ENCODE measurements around the gene TYMS. TPM values are rescaled to one million over a fixed set of nuclear protein-coding genes. Genes with fewer than 3 reads are reported as not detected.
A peak's percentile ranks its signal among the peaks of the same experiment; 100 is the strongest.

Gene TYMS
- total and polyA plus RNA-seq, 9 of the 15 experiments (the other 6 are each of a cell fraction or from before 2014, with no cell fraction given), result 69.1 to 409 (median 175) TPM

GRCh38 chr18:617970-618504, 39.4 kb upstream of the TYMS start (continued):
- TF ChIP-seq FOXO4 (CRISPR knock-in tag; IDR thresholded peaks at IDR 0.05) (no peak), EP400 (IDR thresholded peaks at IDR 0.05) (peak; percentile 61), ZNF695 (CRISPR knock-in tag; IDR thresholded peaks at IDR 0.05) (no peak), NFIX (CRISPR knock-in tag; IDR thresholded peaks at IDR 0.05; ENCODE audit: low read depth) (no peak), COPS2 (conservative IDR thresholded peaks at IDR 0.05) (no peak), KAT2B (IDR thresholded peaks at IDR 0.05; ENCODE audit: low read depth, low read length) (no peak), IRF2 (CRISPR knock-in tag; IDR thresholded peaks at IDR 0.05) (no peak), XRCC4 (IDR thresholded peaks at IDR 0.05; ENCODE audit: extremely low read depth, insufficient read depth, insufficient read length) (no peak), CHCHD3 (CRISPR knock-in tag; IDR thresholded peaks at IDR 0.05) (no peak), HIVEP1 (CRISPR knock-in tag; IDR thresholded peaks at IDR 0.05) (no peak), SRSF9 (IDR thresholded peaks at IDR 0.05; ENCODE audit: borderline replicate concordance, low read depth, low read length) (no peak), KDM4B (IDR thresholded peaks at IDR 0.05; ENCODE audit: borderline replicate concordance in 2 of 2, low read depth in 1 of 2) (no peak), SIX5 (IDR thresholded peaks at IDR 0.05; ENCODE audit: borderline replicate concordance in 1 of 2, insufficient read depth in 1 of 2, low read depth in 1 of 2, low read length in 2 of 2) (no peak), KLF16 (IDR thresholded peaks at IDR 0.05) (peak; percentile 97), TCF7 (IDR thresholded peaks at IDR 0.05; ENCODE audit: borderline replicate concordance) (peak; percentile 73; the same call in 1 of the 2 replicates), CREB1 (IDR thresholded peaks at IDR 0.05) (peak; percentile 85), CREB1 (CRISPR knock-in tag; IDR thresholded peaks at IDR 0.05) (no peak), ZNF507 (tag; conservative IDR thresholded peaks at IDR 0.05) (no peak), CXXC5 (CRISPR knock-in tag; IDR thresholded peaks at IDR 0.05) (peak; percentile 100), ATF1 (CRISPR knock-in tag; IDR thresholded peaks at IDR 0.05) (no peak), ATF1 (tag; IDR thresholded peaks at IDR 0.05) (peak; percentile 88)
- TF ChIP-seq, protein P1, sequence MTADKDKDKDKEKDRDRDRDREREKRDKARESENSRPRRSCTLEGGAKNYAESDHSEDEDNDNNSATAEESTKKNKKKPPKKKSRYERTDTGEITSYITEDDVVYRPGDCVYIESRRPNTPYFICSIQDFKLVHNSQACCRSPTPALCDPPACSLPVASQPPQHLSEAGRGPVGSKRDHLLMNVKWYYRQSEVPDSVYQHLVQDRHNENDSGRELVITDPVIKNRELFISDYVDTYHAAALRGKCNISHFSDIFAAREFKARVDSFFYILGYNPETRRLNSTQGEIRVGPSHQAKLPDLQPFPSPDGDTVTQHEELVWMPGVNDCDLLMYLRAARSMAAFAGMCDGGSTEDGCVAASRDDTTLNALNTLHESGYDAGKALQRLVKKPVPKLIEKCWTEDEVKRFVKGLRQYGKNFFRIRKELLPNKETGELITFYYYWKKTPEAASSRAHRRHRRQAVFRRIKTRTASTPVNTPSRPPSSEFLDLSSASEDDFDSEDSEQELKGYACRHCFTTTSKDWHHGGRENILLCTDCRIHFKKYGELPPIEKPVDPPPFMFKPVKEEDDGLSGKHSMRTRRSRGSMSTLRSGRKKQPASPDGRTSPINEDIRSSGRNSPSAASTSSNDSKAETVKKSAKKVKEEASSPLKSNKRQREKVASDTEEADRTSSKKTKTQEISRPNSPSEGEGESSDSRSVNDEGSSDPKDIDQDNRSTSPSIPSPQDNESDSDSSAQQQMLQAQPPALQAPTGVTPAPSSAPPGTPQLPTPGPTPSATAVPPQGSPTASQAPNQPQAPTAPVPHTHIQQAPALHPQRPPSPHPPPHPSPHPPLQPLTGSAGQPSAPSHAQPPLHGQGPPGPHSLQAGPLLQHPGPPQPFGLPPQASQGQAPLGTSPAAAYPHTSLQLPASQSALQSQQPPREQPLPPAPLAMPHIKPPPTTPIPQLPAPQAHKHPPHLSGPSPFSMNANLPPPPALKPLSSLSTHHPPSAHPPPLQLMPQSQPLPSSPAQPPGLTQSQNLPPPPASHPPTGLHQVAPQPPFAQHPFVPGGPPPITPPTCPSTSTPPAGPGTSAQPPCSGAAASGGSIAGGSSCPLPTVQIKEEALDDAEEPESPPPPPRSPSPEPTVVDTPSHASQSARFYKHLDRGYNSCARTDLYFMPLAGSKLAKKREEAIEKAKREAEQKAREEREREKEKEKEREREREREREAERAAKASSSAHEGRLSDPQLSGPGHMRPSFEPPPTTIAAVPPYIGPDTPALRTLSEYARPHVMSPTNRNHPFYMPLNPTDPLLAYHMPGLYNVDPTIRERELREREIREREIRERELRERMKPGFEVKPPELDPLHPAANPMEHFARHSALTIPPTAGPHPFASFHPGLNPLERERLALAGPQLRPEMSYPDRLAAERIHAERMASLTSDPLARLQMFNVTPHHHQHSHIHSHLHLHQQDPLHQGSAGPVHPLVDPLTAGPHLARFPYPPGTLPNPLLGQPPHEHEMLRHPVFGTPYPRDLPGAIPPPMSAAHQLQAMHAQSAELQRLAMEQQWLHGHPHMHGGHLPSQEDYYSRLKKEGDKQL (CRISPR knock-in tag; IDR thresholded peaks at IDR 0.05; ENCODE audit: borderline replicate concordance), result no peak
- TF ChIP-seq, protein P2, sequence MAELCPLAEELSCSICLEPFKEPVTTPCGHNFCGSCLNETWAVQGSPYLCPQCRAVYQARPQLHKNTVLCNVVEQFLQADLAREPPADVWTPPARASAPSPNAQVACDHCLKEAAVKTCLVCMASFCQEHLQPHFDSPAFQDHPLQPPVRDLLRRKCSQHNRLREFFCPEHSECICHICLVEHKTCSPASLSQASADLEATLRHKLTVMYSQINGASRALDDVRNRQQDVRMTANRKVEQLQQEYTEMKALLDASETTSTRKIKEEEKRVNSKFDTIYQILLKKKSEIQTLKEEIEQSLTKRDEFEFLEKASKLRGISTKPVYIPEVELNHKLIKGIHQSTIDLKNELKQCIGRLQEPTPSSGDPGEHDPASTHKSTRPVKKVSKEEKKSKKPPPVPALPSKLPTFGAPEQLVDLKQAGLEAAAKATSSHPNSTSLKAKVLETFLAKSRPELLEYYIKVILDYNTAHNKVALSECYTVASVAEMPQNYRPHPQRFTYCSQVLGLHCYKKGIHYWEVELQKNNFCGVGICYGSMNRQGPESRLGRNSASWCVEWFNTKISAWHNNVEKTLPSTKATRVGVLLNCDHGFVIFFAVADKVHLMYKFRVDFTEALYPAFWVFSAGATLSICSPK (IDR thresholded peaks at IDR 0.05; ENCODE audit: borderline replicate concordance), result no peak
